Gastrocnemius medialis (tissue), 4 donors: Measurements from ENCODE around the gene IGFBP4. TPM values are rescaled to one million over a fixed set of nuclear protein-coding genes. Genes with fewer than 3 reads are reported as not detected.

Source experiments
- ATAC-seq, 2 donors: fragments of 150-250 bp; one replicate each; pipeline ENCODE4 v1.9.1; 2016
- DNase-seq, 2 donors: peaks; one replicate each; pipeline ENCODE4 v3.0.0-alpha.2; 2019
- H3K27ac ChIP-seq, 4 donors: fragments of 200-600 bp; sonication (generic); 1 replicate in 1 of 4; 2 replicates in 3 of 4; pipeline ENCODE4 v1.5.1; 2016 to 2018; ENCODE audit warnings: mild to moderate bottlenecking in 2 of 4, moderate library complexity in 1 of 4
- H3K27me3 ChIP-seq, 3 donors: fragments of 200-600 bp; sonication (generic) in 2 of 3; 1 replicate in 1 of 3; 2 replicates in 2 of 3; pipeline versions ENCODE4 v1.5.1 to v1.6.0; 2016 to 2019; ENCODE audit warnings: mild to moderate bottlenecking in 1 of 3, moderate library complexity in 1 of 3
- H3K36me3 ChIP-seq, 2 donors: fragments of 200-600 bp; sonication (generic) in 1 of 2; one replicate each; pipeline ENCODE4 v1.5.1; 2017 to 2018
- H3K4me1 ChIP-seq, 2 donors: fragments of 200-600 bp; sonication (generic) in 1 of 2; one replicate each; pipeline ENCODE4 v1.5.1; 2016 to 2017; ENCODE audit warnings: mild to moderate bottlenecking in 2 of 2
- H3K4me3 ChIP-seq, 4 donors: fragments of 200-600 bp; sonication (generic) in 3 of 4; 1 replicate in 1 of 4; 2 replicates in 3 of 4; pipeline ENCODE4 v1.5.1; 2016 to 2019; ENCODE audit warnings: mild to moderate bottlenecking in 2 of 4
- H3K9me3 ChIP-seq, 3 donors: fragments of 200-600 bp; sonication (generic) in 2 of 3; 1 replicate in 1 of 3; 2 replicates in 2 of 3; pipeline ENCODE4 v1.5.1; 2016 to 2019
- POLR2A ChIP-seq, 2 donors: fragments of 450-650 bp; IDR thresholded peaks; one replicate each; pipeline ENCODE4 v1.6.1; 2017; ENCODE audit warnings: antibody characterized with exemption in 2 of 2, mild to moderate bottlenecking in 2 of 2, moderate library complexity in 2 of 2
- in situ Hi-C, 4 donors: fragments of 200-750 bp; cut with MboI; loops; one replicate each; pipeline versions ENCODE4 v1.15.0 to v1.8.0; 2017; ENCODE audit warnings: low sequenced_read_pairs in 4 of 4
- intact Hi-C: fragments of 100-400 bp; cut with DNase I; formaldehyde crosslinking; loops from one replicate; pipeline ENCODE4 v1.15.1; 2023; ENCODE audit warnings: low total_unique reads
- total RNA-seq, 4 donors: library from RNA; depleted of rRNA; stranded (reverse); fragments of >200 nt; gene quantifications; one replicate each; pipeline versions ENCODE4 v1.1.0 to v1.2.3, GENCODE V29; 2016
- TF ChIP-seq, protein P1 (sequence below), 5 experiments: fragments of 450-650 bp in 3 of 5; fragments of 200-600 bp in 2 of 5; sonication (generic) in 2 of 5; IDR thresholded peaks in 4 of 5; conservative IDR thresholded peaks in 1 of 5; 1 replicate in 4 of 5; 2 replicates in 1 of 5; pipeline ENCODE4 v1.5.1; 2016 to 2019; ENCODE audit warnings: antibody characterized with exemption in 5 of 5, mild to moderate bottlenecking in 3 of 5, moderate library complexity in 3 of 5

The IGFBP4 gene
- total RNA-seq, 4 donors from 2014 or later: 14.5 to 56.8 (median 36.5) TPM

DNA sequence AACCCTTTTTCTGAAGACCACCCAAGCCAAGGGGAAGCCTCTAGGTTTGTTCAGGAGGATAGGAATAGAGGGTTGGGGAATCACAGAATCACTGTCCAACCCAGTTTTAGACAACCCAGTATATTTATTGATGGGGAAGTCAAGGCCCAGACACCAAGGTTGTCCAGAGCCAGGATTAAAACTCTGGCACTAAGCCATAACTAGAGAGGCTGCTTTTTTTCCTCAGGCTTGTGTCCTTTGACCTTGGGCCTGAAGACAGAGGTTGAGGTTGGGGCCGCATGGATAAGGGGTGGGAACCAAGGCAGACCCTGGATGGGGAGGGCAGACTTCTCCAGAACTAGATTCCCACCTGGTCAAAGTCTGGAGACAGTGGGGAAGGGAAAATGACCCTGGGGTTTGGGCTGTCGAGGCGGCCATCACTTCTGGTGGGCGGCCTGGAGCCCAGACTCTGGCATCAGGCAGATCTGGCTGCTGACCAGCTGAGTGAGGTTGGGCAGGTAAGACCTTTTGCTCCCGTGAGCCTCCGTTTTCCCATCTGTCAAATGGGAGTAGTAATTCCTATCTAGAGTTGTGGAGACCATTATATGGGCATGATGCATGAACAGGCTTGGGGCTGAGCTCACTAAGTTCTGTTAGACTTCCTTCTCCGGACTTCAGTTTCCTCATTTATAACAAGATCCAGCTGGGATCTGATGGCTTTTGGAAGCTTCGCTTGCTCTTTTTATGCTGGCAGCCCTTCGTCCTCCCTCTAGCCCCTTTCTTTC is 17.9 kb downstream of the IGFBP4 start:
- no peaks in the 10 kb centered on the region for H3K27me3 ChIP-seq
- peak overlapping the region in 3 of 4 donors; percentile 13 to 45 (median 25) for H3K27ac ChIP-seq
- peaks cover 0 to 10% of the 10 kb centered on the region in 2 donors for H3K4me1 ChIP-seq

DNA sequence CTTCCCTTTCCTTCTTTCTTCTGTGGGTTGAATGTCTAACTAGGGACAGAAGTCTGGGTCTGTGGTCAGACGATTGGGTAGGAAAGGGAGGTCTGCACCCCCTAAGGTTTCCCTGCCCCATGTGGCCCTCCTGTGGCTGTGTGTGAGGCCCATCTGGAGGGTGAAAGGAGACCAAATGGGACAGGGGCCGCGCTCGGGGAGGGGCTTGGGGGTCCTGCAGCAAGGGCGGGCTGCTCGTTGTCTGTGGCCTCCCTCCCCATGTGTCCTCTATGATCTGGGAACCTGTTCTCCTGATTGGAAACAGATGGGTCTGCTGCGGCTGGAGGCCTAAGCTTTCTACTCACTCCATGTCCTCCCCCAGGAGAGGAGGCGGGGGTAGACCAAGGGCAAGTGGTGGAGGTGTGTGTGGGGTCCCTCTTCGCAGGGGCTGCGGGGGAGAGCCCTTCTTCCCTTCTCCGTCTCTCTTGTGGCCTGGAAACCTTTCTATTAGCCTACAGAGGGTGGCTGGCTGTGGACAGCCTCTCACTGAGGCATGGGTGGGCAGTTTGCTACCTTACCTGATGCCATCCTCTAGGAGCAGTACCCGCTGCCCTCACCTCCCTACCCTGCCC is 18.6 kb downstream of the IGFBP4 start:
- ATAC-seq (no peak), DNase-seq (no peak)
- Histone ChIP-seq H3K36me3 (no peaks in the 10 kb centered on the region), H3K4me3 (no peak overlapping the region), H3K9me3 (no peaks in the 10 kb centered on the region), H3K4me1 (peaks cover 0 to 10% of the 10 kb centered on the region in 2 donors), H3K27me3 (no peaks in the 10 kb centered on the region), H3K27ac (peak overlapping the region in 3 of 4 donors; percentile 25 to 60 (median 45))
- intact Hi-C loops (no loop called here), in situ Hi-C loops (no loop called here)
- TF ChIP-seq, protein P1, sequence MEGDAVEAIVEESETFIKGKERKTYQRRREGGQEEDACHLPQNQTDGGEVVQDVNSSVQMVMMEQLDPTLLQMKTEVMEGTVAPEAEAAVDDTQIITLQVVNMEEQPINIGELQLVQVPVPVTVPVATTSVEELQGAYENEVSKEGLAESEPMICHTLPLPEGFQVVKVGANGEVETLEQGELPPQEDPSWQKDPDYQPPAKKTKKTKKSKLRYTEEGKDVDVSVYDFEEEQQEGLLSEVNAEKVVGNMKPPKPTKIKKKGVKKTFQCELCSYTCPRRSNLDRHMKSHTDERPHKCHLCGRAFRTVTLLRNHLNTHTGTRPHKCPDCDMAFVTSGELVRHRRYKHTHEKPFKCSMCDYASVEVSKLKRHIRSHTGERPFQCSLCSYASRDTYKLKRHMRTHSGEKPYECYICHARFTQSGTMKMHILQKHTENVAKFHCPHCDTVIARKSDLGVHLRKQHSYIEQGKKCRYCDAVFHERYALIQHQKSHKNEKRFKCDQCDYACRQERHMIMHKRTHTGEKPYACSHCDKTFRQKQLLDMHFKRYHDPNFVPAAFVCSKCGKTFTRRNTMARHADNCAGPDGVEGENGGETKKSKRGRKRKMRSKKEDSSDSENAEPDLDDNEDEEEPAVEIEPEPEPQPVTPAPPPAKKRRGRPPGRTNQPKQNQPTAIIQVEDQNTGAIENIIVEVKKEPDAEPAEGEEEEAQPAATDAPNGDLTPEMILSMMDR (IDR thresholded peaks at IDR 0.05 in 4 of 5, conservative IDR thresholded peaks at IDR 0.05 in 1 of 5): no peak
- no peak for TF ChIP-seq POLR2A (IDR thresholded peaks at IDR 0.05)

More for the DNA sequence above, 17.9 kb downstream of the IGFBP4 start:
- in situ Hi-C loops (no loop called here), intact Hi-C loops (no loop called here)
- H3K9me3 ChIP-seq: no peaks in the 10 kb centered on the region
- DNase-seq (no peak), ATAC-seq (no peak)
- TF ChIP-seq POLR2A (IDR thresholded peaks at IDR 0.05): no peak
- TF ChIP-seq, protein P1 (IDR thresholded peaks at IDR 0.05 in 4 of 5, conservative IDR thresholded peaks at IDR 0.05 in 1 of 5): no peak
- no peak overlapping the region for H3K4me3 ChIP-seq
- H3K36me3 ChIP-seq: no peaks in the 10 kb centered on the region

DNA sequence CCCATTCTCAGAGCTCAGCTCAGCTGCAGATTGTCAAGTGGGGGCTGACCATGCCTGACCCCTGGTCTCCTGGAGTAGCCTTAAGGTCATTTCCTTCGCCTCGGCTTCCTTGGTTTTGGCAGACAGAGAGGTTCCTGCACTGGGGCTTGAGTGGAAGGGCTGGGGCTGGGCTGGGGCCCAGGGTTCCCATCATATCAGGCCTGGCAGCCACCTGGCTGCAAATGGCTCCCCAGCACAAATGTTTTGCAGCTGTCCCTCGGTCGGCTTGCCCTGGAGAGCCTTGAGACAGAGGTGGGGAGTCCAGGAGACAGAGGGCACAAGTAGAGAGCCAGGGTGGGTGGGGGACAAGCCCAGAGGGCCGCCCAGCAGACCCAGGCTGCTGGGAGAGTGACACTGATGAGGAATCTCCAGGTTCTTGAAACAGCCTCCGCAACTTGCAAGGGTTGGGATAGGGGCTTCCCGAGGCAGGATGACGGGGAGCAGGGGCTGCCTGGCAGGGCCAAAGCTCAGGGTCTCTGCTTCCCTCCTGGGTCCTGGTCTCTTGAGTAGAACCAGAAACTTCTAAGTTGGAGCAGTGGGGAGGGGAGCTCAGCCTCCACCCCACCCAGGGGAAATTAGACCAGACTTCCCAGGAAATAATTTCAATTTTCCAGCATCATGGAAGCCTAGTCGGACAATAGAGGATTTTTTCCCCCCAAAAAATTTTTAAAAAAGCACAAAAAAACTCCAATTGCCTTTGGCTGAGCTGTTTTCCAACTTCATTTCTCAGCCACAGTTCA is 19.3 kb downstream of the IGFBP4 start:
- intact Hi-C loops: no loop called here
- ATAC-seq (no peak), DNase-seq (no peak)
- in situ Hi-C loops: no loop called here
- Histone ChIP-seq H3K4me1 (peaks cover 0 to 10% of the 10 kb centered on the region in 2 donors), H3K27ac (peak overlapping the region in 3 of 4 donors; percentile 10 to 60 (median 45)), H3K27me3 (no peaks in the 10 kb centered on the region), H3K4me3 (no peak overlapping the region), H3K36me3 (no peaks in the 10 kb centered on the region), H3K9me3 (no peaks in the 10 kb centered on the region)
- TF ChIP-seq, protein P1 (IDR thresholded peaks at IDR 0.05 in 4 of 5, conservative IDR thresholded peaks at IDR 0.05 in 1 of 5): no peak
- TF ChIP-seq POLR2A (IDR thresholded peaks at IDR 0.05): no peak

DNA sequence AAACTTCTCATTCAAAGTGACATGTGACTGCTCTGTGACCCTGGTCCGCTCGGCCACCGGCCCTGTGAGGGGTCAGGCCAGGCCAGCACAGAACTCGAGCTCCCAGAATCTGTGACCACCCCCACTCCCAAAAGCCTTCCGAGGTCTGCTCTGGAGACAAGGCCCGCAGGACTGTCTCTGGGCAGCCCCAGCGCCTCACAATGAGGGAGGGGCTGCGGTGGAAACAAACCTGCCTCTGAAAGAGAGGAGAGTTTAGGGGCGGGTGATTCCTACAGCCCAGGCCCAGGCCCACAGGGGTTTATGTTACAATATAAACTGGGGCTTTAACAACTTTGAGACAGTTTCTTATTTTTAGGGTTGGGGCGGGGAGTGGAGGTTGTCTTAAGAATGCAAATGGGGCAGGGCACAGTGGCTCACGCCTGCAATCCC is 19.9 kb downstream of the IGFBP4 start:
- Histone ChIP-seq H3K27me3 (no peaks in the 10 kb centered on the region), H3K4me3 (no peak overlapping the region), H3K36me3 (no peaks in the 10 kb centered on the region), H3K27ac (peak overlapping the region in 3 of 4 donors; percentile 10 to 60 (median 45)), H3K9me3 (no peaks in the 10 kb centered on the region), H3K4me1 (peaks cover 0 to 10% of the 10 kb centered on the region in 2 donors)
- DNase-seq: no peak
- no peak for ATAC-seq
- no peak for TF ChIP-seq POLR2A (IDR thresholded peaks at IDR 0.05)
- TF ChIP-seq, protein P1 (IDR thresholded peaks at IDR 0.05 in 4 of 5, conservative IDR thresholded peaks at IDR 0.05 in 1 of 5): no peak
- intact Hi-C loops (no loop called here), in situ Hi-C loops (no loop called here)
